Ishikawa (cell line): ENCODE data around the gene TCF21.

Source experiments
- CREB1 ChIP-seq: IDR thresholded peaks from 2 replicates; pipeline ENCODE4 v1.6.1; 2012; ENCODE audit warnings: low read depth
- EGR1 ChIP-seq: IDR thresholded peaks from 2 replicates; pipeline ENCODE4 v1.6.1; 2012

DNA sequence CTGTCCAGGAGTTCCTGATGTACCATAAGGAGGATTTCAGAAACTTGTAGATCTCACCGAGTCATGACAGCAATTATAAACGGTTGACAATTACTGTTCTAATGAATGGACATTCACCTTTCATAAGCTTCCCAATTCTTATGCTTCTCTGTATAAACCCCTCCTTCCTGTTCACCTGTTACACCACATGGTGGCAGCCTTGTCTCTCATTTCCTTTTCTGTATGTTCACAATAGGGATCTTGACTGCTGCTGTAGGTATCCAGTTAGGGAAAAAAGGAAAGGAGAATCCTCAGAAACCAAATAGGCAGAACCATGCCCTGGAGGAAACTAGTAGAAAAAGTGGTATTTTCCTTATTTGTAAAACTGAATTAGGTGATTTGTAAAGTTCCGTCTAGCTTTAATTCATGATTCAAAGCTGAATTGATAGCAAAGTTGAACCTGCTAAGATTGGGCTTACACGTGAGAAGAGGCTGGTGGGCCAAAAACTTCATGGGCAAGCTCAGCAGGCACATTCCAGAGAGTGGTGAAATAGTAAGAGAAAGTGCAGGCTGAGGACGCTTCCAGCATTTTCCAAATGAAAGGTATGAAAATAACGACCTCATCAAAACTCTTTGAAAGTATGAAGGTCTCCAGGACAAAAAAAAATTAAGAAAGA, 35.2 kb downstream of the TCF21 start:
- TF ChIP-seq CREB1 (no peak), EGR1 (no peak)
